HG02884 (cell line): ENCODE data around the gene RICTOR.

Source experiments
- ATAC-seq: cut with Tn5 transposase; IDR thresholded peaks from one replicate; pipeline ENCODE4 v1.9.1; 2021; ENCODE audit warnings: mild to moderate bottlenecking, moderate library complexity; ENCODE audit not compliant: unreplicated experiment

The RICTOR gene

GRCh38 chr5:38892363-38892762 lies 181.8 kb downstream of the RICTOR start:
- no peak for ATAC-seq

DNA sequence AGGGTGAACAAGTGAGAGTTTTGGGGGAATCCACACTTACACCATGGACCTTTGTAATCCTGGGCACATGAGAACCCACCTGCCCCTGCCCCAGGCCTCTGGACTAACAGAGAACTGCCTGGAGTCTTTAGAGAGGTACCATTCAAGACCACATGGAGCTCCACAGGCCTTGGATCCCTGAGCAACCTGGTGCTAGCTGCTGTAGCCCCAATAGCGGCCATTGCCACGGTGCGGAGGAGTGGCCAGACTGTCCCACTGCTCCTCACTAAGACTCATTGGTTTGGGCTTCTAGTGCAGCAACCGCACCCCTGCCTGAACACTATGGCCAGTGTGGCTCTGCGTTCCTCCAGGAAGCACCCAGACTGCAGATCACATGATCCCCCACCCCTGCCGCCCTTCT lies 182.6 kb downstream of the RICTOR start:
- no peak for ATAC-seq

DNA sequence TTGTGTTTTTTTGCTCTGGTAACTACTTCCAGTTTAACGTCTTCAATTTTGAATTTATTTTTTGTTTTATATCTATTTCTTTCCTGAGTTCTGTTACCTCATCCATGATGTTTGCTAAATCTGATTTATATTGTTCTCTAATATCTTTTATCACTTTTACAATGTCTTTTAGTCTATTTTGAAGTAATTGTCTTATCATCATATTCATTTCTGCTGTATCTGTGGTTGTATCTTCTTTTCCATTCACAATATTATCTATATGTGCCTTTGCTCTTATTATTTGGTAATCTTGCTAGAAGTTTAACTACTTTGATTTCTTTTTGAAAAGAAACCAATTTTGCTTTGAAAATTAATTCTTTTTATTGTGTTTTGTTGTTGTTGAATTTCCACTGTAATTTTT lies 184.8 kb downstream of the RICTOR start:
- ATAC-seq, result no peak

DNA sequence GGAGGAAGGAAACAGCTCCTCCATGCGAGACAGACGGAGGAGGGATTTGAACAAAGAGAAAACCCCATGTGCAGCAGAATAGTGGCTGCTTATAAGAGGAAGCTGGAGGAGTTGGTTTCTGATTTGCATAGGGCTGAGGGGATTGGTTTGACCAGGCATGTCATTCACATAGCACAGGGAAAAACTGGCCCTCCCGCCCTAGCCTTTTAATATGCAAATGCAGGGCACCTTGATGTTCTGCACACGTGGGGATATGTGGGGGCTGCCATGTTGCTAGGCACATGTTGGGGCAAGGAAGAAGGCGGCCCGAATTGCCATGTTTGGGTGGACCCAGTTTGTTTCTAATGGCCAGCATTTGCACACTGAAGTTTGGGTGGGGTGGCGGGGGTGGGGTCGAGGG lies 186.2 kb downstream of the RICTOR start:
- ATAC-seq, result no peak
